ENCODE measurements around the gene MAP3K14. TPM values are rescaled to one million over a fixed set of nuclear protein-coding genes. Genes with fewer than 3 reads are reported as not detected.
A peak's percentile ranks its signal among the peaks of the same experiment; 100 is the strongest.

MAP3K14 gene
- total RNA-seq, 4 donors from 2014 or later: 18.0 to 62.8 (median 34.0) TPM

GRCh38 chr17:45261577-45262515 is 55.0 kb downstream of the MAP3K14 start, which contains the start of gene SPATA32:
SPATA32 (minus strand) TSS chr17:45262094; CDS start chr17:45262016, 78 bp downstream.
- ATAC-seq: no peak
- intact Hi-C loops (cut with DNase I; ENCODE audit: low total_unique reads) (no loop called here), in situ Hi-C loops (cut with MboI; ENCODE audit: low sequenced_read_pairs in 4 of 4) (no loop called here)
- H3K9me3 ChIP-seq: no peaks in the 10 kb centered on the region
- TF ChIP-seq POLR2A (IDR thresholded peaks at IDR 0.05): no peak
- no peak for TF ChIP-seq CTCF (IDR thresholded peaks at IDR 0.05 in 4 of 5, conservative IDR thresholded peaks at IDR 0.05 in 1 of 5)
- DNase-seq: peak in 1 of 2 donors; percentile 26
- H3K27me3 ChIP-seq: no peaks in the 10 kb centered on the region
- peaks cover 0 to 15% of the 10 kb centered on the region in 2 donors for H3K36me3 ChIP-seq
- H3K4me1 ChIP-seq: peaks cover 50 to 62% of the 10 kb centered on the region in 2 donors
- H3K4me3 ChIP-seq: peak within 1 kb of the TSS; percentile 58 to 76 (median 60)
- peak within 1 kb of the TSS; percentile 75 to 85 (median 79) for H3K27ac ChIP-seq

- in situ Hi-C loops (cut with MboI; ENCODE audit: low sequenced_read_pairs in 4 of 4): no loop called here
Measured at GRCh38 chr17:45260204-45260783, 56.5 kb downstream of the MAP3K14 start.

GRCh38 chr17:45258981-45259380 is 57.8 kb downstream of the MAP3K14 start:
- no peak for ATAC-seq
- peaks cover 37 to 38% of the 10 kb centered on the region in 2 donors for H3K4me1 ChIP-seq
- no peak overlapping the region for H3K4me3 ChIP-seq
- H3K9me3 ChIP-seq: no peaks in the 10 kb centered on the region
- in situ Hi-C loops (cut with MboI; ENCODE audit: low sequenced_read_pairs in 4 of 4): no loop called here
- peaks cover 0 to 1% of the 10 kb centered on the region in 2 donors for H3K36me3 ChIP-seq
- no peak overlapping the region for H3K27ac ChIP-seq
- intact Hi-C loops (cut with DNase I; ENCODE audit: low total_unique reads): no loop called here
- no peak for TF ChIP-seq POLR2A (IDR thresholded peaks at IDR 0.05)
- no peak for TF ChIP-seq CTCF (IDR thresholded peaks at IDR 0.05 in 4 of 5, conservative IDR thresholded peaks at IDR 0.05 in 1 of 5)
- no peak for DNase-seq
- no peaks in the 10 kb centered on the region for H3K27me3 ChIP-seq

More at GRCh38 chr17:45260204-45260783, 56.5 kb downstream of the MAP3K14 start:
- Histone ChIP-seq H3K27ac (peak overlapping the region; percentile 70 to 85 (median 75)), H3K27me3 (no peaks in the 10 kb centered on the region), H3K4me3 (no peak overlapping the region), H3K9me3 (no peaks in the 10 kb centered on the region), H3K36me3 (peaks cover 0 to 11% of the 10 kb centered on the region in 2 donors), H3K4me1 (peaks cover 44 to 50% of the 10 kb centered on the region in 2 donors)
- no peak for TF ChIP-seq POLR2A (IDR thresholded peaks at IDR 0.05)
- TF ChIP-seq CTCF (IDR thresholded peaks at IDR 0.05 in 4 of 5, conservative IDR thresholded peaks at IDR 0.05 in 1 of 5): no peak
- ATAC-seq (peak; percentile 91 to 93), DNase-seq (peak; percentile 87 to 97)
- intact Hi-C loops (cut with DNase I; ENCODE audit: low total_unique reads): loop anchor here (1.0 kb wide), 1 partner anchor 57 kb away; the partner anchor contains the start of gene MAP3K14

GRCh38 chr17:45257115-45257514 is 59.7 kb downstream of the MAP3K14 start:
- H3K27me3 ChIP-seq: no peaks in the 10 kb centered on the region
- ATAC-seq (no peak), DNase-seq (no peak)
- in situ Hi-C loops (cut with MboI; ENCODE audit: low sequenced_read_pairs in 4 of 4): no loop called here
- H3K4me3 ChIP-seq: no peak overlapping the region
- H3K36me3 ChIP-seq: no peaks in the 10 kb centered on the region
- no peak for TF ChIP-seq POLR2A (IDR thresholded peaks at IDR 0.05)
- TF ChIP-seq CTCF (IDR thresholded peaks at IDR 0.05 in 4 of 5, conservative IDR thresholded peaks at IDR 0.05 in 1 of 5): no peak
- intact Hi-C loops (cut with DNase I; ENCODE audit: low total_unique reads): no loop called here
- H3K27ac ChIP-seq: no peak overlapping the region
- H3K4me1 ChIP-seq: peaks cover 18 to 21% of the 10 kb centered on the region in 2 donors
- no peaks in the 10 kb centered on the region for H3K9me3 ChIP-seq

Data from gastrocnemius medialis (tissue), 4 donors.